Measurements from ENCODE around the gene MTREX. TPM values are rescaled to one million over a fixed set of nuclear protein-coding genes. Genes with fewer than 3 reads are reported as not detected.

Gene MTREX
- total and polyA plus RNA-seq, 12 donors = 22.8 to 87.5 (median 58.9) TPM

DNA sequence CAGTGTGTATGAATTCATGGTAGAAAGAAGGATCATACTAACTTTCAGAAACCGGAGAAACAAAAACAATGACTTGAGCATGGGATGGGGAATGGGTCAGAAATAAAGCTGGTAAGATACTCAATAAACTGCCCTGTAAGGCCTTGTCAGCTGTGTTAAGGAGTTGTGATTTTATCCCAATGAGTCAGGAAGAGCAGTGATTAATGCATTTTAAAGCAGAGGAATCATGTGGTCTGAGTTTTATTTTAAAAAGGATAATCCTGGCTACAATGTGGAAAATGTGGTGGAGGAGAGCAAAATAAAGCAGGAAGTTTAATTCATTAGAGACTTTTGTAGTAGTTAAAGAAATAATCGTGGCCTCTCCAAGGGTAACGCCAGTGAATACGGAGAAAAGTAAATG is 29.0 kb upstream of the MTREX start:
- Histone ChIP-seq H3K36me3 (replicated peaks in 1 of 2) (peaks cover 0 to 93% of the 10 kb centered on the region in 2 donors), H3K4me1 (replicated peaks in 1 of 2) (no peaks in the 10 kb centered on the region), H3K4me3 (no peak overlapping the region), H3K27ac (no peak overlapping the region), H3K27me3 (no peaks in the 10 kb centered on the region), H3K9me3 (replicated peaks in 1 of 3) (no peaks in the 10 kb centered on the region)
- TF ChIP-seq, protein P1, sequence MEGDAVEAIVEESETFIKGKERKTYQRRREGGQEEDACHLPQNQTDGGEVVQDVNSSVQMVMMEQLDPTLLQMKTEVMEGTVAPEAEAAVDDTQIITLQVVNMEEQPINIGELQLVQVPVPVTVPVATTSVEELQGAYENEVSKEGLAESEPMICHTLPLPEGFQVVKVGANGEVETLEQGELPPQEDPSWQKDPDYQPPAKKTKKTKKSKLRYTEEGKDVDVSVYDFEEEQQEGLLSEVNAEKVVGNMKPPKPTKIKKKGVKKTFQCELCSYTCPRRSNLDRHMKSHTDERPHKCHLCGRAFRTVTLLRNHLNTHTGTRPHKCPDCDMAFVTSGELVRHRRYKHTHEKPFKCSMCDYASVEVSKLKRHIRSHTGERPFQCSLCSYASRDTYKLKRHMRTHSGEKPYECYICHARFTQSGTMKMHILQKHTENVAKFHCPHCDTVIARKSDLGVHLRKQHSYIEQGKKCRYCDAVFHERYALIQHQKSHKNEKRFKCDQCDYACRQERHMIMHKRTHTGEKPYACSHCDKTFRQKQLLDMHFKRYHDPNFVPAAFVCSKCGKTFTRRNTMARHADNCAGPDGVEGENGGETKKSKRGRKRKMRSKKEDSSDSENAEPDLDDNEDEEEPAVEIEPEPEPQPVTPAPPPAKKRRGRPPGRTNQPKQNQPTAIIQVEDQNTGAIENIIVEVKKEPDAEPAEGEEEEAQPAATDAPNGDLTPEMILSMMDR (IDR thresholded peaks at IDR 0.05) = no peak
- no peak for TF ChIP-seq POLR2A (IDR thresholded peaks at IDR 0.05)
- DNase-seq = no peak
- 90 to 96% (median 92%) methylated on average over 4 of the region's 4 CpGs for WGBS, 4 donors
- intact Hi-C loops (cut with DNase I) = no loop called here

DNA sequence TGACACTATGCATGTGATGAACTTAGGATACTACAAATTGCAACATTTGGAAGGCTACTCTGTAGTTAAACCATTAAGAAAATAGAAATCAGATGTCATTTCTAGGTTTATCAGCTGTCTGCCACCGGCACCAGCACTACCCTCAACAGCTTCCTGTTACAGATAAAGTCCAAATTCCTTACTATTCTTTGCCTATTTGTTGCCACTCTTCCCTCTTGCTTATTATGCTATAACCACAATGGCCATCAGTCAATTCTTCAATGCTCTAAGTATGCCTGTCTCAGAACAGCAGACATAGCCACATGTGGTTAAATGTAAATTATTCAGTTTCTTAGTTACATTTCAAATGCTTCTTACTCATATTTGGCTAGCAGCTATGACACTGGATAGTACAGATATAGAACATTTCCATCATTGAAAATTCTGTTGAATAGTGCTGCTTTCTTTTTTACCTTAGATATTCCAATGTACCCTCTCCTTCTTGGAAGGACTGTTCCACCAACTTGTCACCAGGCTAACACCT is 21.3 kb upstream of the MTREX start:
- DNase-seq = no peak
- H3K4me3 ChIP-seq = no peak overlapping the region
- no peaks in the 10 kb centered on the region for H3K4me1 ChIP-seq (replicated peaks in 1 of 2)
- TF ChIP-seq POLR2A (IDR thresholded peaks at IDR 0.05) = no peak
- TF ChIP-seq, protein P1 (IDR thresholded peaks at IDR 0.05) = no peak
- H3K36me3 ChIP-seq (replicated peaks in 1 of 2) = peaks cover 0 to 68% of the 10 kb centered on the region in 2 donors
- no peak overlapping the region for H3K27ac ChIP-seq
- WGBS, 4 donors = 82 to 92% (median 91%) methylated on average over 1 of the region's 1 CpG
- intact Hi-C loops (cut with DNase I) = loop anchor here in 1 of 2 donors (10.0 kb wide), 1 partner anchor 668 kb away; no protein-coding TSS in a partner anchor
- H3K9me3 ChIP-seq (replicated peaks in 1 of 3) = no peaks in the 10 kb centered on the region
- no peaks in the 10 kb centered on the region for H3K27me3 ChIP-seq

DNA sequence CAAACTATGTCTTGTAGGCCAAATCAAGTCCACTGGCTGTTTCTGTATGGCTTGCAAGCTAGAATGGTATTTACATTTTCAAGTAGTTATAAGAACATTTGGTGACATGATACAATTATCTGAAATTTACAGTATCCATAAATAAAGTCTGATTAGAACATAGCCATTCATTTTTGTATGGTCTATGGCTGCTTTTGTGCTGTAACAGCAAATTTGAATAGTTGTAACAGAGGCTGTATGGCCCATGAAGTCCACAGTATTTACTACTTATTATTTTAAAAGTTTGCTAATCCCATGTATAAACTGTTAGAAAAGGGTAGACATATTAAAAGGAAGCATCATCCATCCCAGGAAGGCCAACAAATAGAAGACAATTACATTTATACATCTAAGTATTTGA is 18.0 kb upstream of the MTREX start:
- no peaks in the 10 kb centered on the region for H3K4me1 ChIP-seq (replicated peaks in 1 of 2)
- no peak overlapping the region for H3K4me3 ChIP-seq
- peaks cover 0 to 64% of the 10 kb centered on the region in 2 donors for H3K36me3 ChIP-seq (replicated peaks in 1 of 2)
- intact Hi-C loops (cut with DNase I) = loop anchor here in 1 of 2 donors (10.0 kb wide), 1 partner anchor 665 kb away; no protein-coding TSS in a partner anchor
- H3K27ac ChIP-seq = no peak overlapping the region
- peaks cover 0 to 2% (median 0%) of the 10 kb centered on the region in 3 donors for H3K9me3 ChIP-seq (replicated peaks in 1 of 3)
- DNase-seq = no peak
- H3K27me3 ChIP-seq = no peaks in the 10 kb centered on the region
- TF ChIP-seq, protein P1 (IDR thresholded peaks at IDR 0.05) = no peak
- TF ChIP-seq POLR2A (IDR thresholded peaks at IDR 0.05) = no peak

DNA sequence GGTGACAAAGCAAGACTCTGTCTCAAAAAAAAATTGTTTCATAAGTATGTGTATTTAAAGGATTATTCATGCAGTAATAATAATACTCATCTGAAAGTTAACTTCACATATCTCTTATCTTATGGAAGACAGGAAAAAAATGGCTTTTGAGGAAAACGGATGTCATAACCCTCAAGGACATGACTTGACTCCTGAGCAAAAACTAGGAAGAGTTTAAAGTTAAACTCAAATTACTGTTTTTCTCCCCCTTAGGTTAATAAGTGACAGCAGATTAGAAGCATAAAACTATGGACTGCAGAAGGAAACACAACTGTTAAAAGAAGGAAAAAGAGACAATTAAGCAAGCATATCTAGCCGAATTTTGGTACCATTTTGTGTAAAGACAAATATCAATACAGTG is 16.8 kb upstream of the MTREX start:
- no peak for TF ChIP-seq POLR2A (IDR thresholded peaks at IDR 0.05)
- no peak for DNase-seq
- no peaks in the 10 kb centered on the region for H3K27me3 ChIP-seq
- peaks cover 0 to 6% (median 0%) of the 10 kb centered on the region in 3 donors for H3K9me3 ChIP-seq (replicated peaks in 1 of 3)
- H3K36me3 ChIP-seq (replicated peaks in 1 of 2) = peaks cover 0 to 55% of the 10 kb centered on the region in 2 donors
- intact Hi-C loops (cut with DNase I) = no loop called here
- 67 to 76% (median 70%) methylated on average over 2 of the region's 2 CpGs for WGBS, 4 donors
- H3K4me3 ChIP-seq = no peak overlapping the region
- no peak overlapping the region for H3K27ac ChIP-seq
- H3K4me1 ChIP-seq (replicated peaks in 1 of 2) = no peaks in the 10 kb centered on the region

DNA sequence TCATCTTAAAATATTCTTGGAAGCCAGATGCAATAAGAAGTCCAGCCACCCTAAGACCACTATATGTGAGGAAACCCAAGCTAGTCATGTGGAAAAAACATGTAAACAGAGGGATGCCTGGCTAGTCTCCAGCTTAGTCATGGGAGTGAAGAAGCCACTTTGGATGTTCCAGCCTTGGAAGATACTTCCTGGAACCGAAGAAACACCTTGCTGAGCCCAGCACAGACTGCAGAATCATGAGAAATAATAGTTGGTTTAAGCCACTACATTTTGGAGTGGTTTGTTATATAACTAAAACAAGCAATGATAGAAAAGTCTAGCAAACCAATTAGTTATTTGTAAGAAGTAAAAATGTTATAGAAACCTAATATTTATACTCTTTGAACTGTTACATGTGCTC is 12.9 kb upstream of the MTREX start:
- TF ChIP-seq POLR2A (IDR thresholded peaks at IDR 0.05) = no peak
- H3K4me1 ChIP-seq (replicated peaks in 1 of 2) = peaks cover 0 to 3% of the 10 kb centered on the region in 2 donors
- intact Hi-C loops (cut with DNase I) = no loop called here
- 90 to 96% (median 96%) methylated on average over 1 of the region's 1 CpG for WGBS, 4 donors
- peaks cover 0 to 32% of the 10 kb centered on the region in 2 donors for H3K36me3 ChIP-seq (replicated peaks in 1 of 2)
- no peak overlapping the region for H3K4me3 ChIP-seq
- no peak overlapping the region for H3K27ac ChIP-seq
- peaks cover 0 to 6% (median 0%) of the 10 kb centered on the region in 3 donors for H3K9me3 ChIP-seq (replicated peaks in 1 of 3)
- no peaks in the 10 kb centered on the region for H3K27me3 ChIP-seq
- no peak for DNase-seq

Data from adrenal gland (tissue), 12 donors.